UCSD-AML1 (cell line): Measurements from ENCODE around the gene PBX2.
"Not testable (repeated sequence)": the region's sequence is repeated elsewhere in the genome, so short reads cannot be mapped to it uniquely, and the experiment has no call there.

ENCODE experiments used
- DNase-seq: peaks from one replicate; lab custom pipeline; 2025; ENCODE audit not compliant: unreplicated experiment; lab: John Stamatoyannopoulos, UW

The PBX2 gene

DNA sequence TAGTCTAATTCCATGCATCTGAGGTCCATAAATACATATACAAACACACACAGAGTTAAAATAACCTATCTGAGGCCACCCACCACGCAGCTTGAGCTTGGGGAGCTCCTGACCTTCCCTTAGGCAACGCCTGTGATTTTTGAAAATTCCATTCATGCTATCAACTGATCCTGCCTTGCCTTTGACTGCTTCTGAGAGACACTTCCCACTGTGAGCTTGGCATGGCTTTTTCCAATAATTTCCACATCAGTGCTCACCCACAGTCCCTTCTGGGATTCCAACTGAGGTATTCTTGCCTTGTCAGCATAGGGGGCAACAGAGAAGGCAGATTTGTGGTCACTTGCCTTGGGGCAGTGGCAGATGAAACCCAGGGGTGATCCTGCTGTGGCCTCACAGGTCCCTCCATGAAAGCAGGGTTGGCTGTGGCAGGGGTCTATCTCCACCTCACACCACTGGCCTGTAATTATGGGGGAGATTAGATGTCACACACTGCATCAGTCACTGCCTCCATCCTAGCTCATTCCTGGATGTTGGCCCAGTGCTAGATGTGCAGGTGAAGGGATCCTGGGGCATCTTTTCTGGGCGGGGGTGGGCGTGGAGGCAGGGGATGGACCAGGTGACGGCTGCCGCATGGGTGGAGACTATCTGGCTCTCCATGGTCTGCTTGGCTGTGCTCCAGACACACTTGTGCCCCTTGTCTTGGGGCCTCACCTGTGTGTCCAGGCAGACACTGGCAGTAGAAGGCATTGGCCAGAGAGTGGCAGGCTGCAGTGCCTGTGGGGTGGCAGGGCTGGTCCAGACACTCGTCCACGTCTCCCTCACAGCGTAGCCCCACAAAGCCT is 13.6 kb upstream of the PBX2 start:
- no peak for DNase-seq

GRCh38 chr6:32202186-32202585 is 12.2 kb upstream of the PBX2 start:
- DNase-seq = no peak

GRCh38 chr6:32200711-32201475 is 10.9 kb upstream of the PBX2 start:
- DNase-seq = no peak

- DNase-seq = no peak
Measured at GRCh38 chr6:32198866-32199265, 8.9 kb upstream of the PBX2 start.

DNA sequence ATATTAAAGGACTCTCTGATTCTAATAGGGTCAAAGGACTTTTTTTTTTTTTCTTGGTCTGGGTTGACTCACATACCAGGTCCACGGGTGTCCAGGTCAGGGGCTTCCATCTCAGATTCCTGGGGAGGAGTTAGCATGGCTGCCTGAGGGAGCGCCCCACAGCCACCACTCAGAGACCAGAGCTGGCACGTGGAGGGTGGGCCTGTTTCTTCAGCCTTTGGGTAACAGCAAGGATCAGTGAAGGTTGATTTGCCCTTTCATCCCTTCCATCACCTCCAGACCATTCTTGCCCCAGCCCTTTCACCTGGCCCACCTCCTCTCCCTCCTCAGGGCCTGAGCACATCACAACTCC is 8.3 kb upstream of the PBX2 start:
- no peak for DNase-seq

GRCh38 chr6:32196682-32197616 is 6.9 kb upstream of the PBX2 start:
- no peak for DNase-seq

- peak; percentile 78 for DNase-seq
Measured at GRCh38 chr6:32195902-32196681, 6.1 kb upstream of the PBX2 start.

DNA sequence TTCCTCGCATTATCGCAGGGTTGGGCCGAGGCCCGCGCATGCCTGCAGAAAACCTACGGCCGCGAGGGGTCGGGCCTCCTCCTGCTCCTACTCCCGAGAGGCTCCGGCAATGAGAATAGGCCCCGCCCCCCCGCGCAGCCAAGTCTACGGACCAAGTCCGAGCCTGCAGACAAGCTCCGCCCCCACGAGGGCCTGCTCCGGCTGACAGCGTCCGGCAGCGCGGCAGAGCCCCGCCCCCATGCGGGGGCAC is 5.6 kb upstream of the PBX2 start:
- peak; percentile 100 for DNase-seq

- DNase-seq = peak; percentile 56
Measured at GRCh38 chr6:32194825-32195651, 5.0 kb upstream of the PBX2 start.

DNA sequence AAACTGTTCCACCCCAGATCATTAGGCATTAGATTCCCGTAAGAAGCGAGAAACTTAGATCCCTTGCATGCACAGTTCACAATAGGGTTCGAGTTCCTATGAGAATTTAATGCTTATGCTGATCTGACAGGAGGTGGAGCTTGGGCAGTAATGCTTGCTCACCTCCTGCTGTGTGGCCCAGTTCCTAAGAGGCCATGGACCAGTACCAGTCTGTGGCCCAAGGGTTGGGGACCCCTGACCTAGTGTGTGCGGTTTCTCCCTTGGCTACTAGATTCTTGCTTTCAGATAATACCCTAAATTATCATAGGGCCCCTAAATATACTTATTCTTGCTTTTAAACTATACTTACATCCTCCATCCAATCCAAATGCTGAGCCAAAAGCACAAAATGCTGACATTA is 4.4 kb upstream of the PBX2 start:
- DNase-seq = no peak

- not testable (repeated sequence) for DNase-seq
Measured at GRCh38 chr6:32193096-32193495, 3.1 kb upstream of the PBX2 start.

DNA sequence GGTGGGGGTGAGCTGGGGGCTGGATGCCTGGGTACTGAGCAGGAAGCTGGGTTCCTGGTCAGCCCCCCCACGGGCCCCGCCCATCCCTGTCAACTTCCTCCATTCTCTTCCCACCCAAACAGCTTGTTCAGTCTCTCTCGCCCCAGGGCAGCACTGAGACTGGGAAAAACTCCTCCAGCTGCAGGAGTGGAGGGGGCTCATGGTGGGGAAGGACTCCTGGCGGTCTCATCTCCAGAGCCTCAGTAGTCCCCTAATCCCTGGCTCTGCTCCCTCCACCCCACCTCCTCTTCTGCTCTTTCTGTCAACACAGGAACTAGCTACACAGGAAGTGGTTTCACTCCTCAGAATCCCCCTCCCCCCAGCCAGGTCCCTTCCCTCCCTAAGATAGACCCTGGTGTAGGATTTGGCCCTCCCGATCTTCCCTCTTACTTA is 2.6 kb upstream of the PBX2 start, which contains the start of gene GPSM3:
Gene GPSM3, minus strand, starts transcription at position 36 of the 432 bp plus-strand sequence. CDS start 130 bp downstream, outside the sequence.
- peak; percentile 93 for DNase-seq

DNA sequence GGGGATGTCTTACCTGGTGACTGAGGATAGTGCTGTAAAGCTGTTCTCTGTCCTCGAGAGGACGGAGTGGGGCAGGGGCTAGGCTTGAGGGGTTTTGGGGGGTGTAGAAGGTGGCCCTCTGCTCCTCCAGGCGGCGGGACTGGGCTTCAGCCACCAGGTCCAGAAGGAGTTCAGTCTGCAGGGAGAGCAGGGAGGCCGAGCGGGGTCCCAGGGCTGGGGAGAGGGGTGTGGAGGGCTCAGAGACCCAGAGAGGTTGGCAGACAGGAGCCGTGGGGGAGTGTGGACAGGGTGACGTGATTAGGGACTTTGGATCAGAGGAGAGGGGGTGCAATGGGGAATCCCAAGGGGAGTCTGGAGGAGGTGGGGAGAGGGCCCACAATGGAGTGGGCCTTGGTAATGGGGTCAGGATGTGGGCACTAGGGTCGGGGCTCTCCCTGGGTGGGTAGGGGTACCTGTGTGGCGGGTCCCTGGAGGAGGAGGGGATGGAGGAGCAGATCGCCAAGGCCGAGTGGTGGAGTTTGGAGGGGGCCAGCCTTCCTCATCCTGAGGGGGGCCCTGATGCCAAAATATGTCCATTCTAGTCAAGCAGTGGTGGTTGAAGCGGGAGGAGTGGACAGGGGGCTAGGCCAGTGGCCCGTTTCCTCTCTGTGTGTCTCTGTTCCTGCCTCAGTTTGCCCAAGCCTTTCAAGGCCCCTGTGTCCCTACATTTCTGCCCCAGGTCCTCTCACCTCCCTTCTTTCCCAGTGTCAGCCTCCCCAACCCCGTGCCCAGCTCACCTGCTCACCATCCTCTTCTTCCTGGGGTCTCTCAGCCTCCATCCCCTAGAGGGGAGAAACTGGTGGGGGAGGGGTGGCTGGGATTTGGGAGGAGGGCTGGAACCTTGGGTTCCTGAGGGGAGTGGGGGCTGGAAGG is 1.9 kb upstream of the PBX2 start:
- no peak for DNase-seq

DNA sequence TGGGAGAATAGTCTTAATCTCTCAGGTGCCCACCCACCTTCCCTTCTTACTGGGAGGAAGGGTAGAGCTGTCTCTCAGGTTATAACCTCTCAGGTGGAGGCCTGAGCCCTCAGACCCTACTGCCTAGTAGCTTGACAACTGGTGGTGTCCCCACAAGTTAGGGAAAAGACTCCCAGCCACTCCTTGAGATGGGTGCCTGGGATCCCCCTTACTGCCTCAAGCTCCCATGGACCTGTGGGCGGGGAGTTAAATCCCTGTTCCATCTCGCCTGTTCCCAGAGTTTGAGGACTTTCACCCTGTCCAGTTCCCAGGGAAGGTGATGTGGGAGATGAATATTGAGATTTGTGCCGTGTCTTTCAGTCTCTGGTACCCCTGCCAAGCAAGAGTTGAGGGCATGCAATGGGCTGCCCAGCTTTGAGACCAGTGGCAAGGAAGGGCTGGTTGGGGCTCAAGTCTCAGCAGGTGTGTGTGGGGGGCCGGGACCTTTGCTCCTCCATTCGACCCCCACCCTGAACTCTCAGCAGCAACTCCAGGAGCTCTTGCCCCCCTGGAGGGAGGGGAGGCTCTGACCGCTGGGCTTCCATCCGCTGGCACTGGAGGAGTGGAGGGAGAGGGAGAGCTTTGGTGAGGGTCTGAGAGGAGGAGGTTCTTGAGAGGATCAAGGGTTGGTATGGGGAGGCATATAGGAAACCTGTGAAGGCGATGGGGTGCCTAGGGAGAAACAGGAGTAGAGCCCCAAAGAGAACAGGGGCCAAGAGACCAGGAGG is 1.1 kb upstream of the PBX2 start:
- DNase-seq = no peak

GRCh38 chr6:32189742-32190053 is 304 bp downstream of the PBX2 start:
- no peak for DNase-seq

DNA sequence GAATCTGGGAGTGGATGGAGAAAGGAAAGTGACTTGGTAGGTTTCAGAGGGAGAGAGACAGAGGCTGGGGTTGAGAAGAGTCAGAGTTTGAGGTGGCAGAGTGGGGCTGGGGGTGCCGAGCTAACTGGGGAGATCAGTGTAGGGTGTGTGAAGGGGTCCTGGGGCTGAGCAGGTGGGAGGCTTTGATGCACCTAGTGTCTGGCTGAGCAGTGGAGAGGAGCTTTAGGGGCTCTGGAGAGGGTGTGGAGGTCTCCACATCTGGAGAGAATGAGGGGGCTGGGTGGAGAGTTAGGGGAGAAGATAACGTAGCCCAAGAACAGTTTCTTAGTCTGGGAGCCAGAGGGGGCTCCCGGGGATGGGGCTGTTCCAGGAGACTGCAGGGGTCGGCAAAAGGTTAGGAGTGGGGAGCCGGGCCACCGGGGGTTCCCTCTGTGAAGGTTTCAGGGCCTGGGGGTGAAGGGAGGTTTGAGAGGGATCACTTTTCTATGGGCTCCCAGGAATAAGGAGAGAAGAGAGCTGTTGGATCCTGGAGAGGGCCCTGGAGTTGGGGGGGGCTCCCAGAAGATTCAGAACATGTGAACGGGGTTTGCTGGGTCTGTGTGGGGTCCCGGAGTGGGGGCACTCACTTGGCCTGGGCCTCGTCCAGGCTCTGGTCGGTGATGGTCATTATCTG is 797 bp downstream of the PBX2 start:
- no peak for DNase-seq

GRCh38 chr6:32188381-32189068 is 1.5 kb downstream of the PBX2 start:
- no peak for DNase-seq
